ENCODE data around the gene THAP12.

DNA sequence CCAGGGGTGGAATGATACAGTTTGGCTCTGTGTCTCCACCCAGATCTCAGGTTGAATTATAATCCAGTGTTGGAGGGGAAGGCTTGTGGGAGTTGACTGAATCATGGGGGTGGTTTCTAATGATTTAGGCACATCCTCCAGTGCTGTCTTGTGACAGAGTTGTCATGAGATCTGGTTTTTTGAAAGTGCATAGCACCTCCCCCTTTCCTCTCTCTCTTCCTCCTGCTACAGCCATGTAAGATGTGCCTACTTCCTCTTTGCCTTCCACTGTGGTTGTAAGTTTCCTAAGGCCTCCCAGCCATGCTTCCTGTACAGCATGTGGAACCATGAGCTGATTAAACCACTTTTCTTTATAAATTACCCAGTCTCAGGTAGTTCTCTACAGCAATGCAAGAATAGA, 45.1 kb downstream of the THAP12 start:
- no peak for TF ChIP-seq CTCF (IDR thresholded peaks at IDR 0.05)
- TF ChIP-seq EP300 (IDR thresholded peaks at IDR 0.05; ENCODE audit: low read depth), result no peak
